Measurements from ENCODE around the gene CCDC192.

DNA sequence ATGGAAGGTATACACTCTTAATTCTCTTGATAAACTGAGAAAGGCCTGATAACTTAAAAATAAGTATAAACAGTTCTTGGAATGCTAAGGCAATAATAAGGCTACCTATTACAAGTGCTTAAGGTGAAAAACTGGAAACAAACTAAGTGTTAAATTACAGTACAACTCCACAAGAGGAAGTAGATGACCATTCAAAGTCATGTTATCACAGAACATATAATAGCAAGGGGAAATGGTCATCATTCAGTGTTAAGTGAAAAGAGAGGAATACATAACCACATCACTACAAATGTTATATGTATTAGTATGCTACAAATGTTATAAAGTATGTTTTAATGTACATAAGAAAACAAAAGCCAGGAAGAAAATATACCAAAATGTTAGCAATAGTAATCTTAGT lies 135.9 kb downstream of the CCDC192 start:
- TF ChIP-seq, protein P1, sequence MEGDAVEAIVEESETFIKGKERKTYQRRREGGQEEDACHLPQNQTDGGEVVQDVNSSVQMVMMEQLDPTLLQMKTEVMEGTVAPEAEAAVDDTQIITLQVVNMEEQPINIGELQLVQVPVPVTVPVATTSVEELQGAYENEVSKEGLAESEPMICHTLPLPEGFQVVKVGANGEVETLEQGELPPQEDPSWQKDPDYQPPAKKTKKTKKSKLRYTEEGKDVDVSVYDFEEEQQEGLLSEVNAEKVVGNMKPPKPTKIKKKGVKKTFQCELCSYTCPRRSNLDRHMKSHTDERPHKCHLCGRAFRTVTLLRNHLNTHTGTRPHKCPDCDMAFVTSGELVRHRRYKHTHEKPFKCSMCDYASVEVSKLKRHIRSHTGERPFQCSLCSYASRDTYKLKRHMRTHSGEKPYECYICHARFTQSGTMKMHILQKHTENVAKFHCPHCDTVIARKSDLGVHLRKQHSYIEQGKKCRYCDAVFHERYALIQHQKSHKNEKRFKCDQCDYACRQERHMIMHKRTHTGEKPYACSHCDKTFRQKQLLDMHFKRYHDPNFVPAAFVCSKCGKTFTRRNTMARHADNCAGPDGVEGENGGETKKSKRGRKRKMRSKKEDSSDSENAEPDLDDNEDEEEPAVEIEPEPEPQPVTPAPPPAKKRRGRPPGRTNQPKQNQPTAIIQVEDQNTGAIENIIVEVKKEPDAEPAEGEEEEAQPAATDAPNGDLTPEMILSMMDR (conservative IDR thresholded peaks at IDR 0.05; ENCODE audit: low read length): no peak
- TF ChIP-seq EZH2phosphoT487 (IDR thresholded peaks at IDR 0.05; ENCODE audit: borderline replicate concordance): no peak

Measured in Loucy (cell line).